H9 (cell line): ENCODE measurements around the gene ABHD12. TPM values are rescaled to one million over a fixed set of nuclear protein-coding genes. Genes with fewer than 3 reads are reported as not detected.

Source experiments
- DNase-seq: peaks from one replicate; pipeline ENCODE4 v3.0.0-alpha.2; 2017
- H2AFZ ChIP-seq: one replicate; pipeline ENCODE4 v1.6.1; 2013; ENCODE audit warnings: mild to moderate bottlenecking, low read length, control low read depth, moderate library complexity
- H2AK5ac ChIP-seq: 2 replicates; pipeline ENCODE4 v1.6.1; 2013; ENCODE audit warnings: low read length, control low read depth, mixed read lengths; ENCODE audit not compliant: insufficient read length
- H2BK120ac ChIP-seq: one replicate; pipeline ENCODE4 v1.6.1; 2013; ENCODE audit warnings: low read depth, mild to moderate bottlenecking, low read length, control low read depth, inconsistent platforms; ENCODE audit not compliant: poor library complexity, severe bottlenecking
- H2BK12ac ChIP-seq: 2 replicates; pipeline ENCODE4 v1.6.1; 2013; ENCODE audit warnings: low read length, control low read depth, mixed read lengths, low read depth; ENCODE audit not compliant: insufficient read length
- H2BK15ac ChIP-seq: 2 replicates; pipeline ENCODE4 v1.6.1; 2013; ENCODE audit warnings: low read depth, low read length, control low read depth
- H2BK20ac ChIP-seq: one replicate; pipeline ENCODE4 v1.6.1; 2013; ENCODE audit warnings: low read depth, mild to moderate bottlenecking, low read length, control low read depth, inconsistent platforms; ENCODE audit not compliant: poor library complexity, severe bottlenecking
- H2BK5ac ChIP-seq: 2 replicates; pipeline ENCODE4 v1.6.1; 2013; ENCODE audit warnings: low read length, control low read depth, mixed read lengths; ENCODE audit not compliant: insufficient read length
- H3K14ac ChIP-seq: 2 replicates; pipeline ENCODE4 v1.6.1; 2013; ENCODE audit warnings: low read length, control low read depth; ENCODE audit not compliant: insufficient read depth
- H3K18ac ChIP-seq: 2 replicates; pipeline ENCODE4 v1.6.1; 2013; ENCODE audit warnings: low read depth, mild to moderate bottlenecking, mixed read lengths, low read length, control low read depth; ENCODE audit not compliant: insufficient read length
- H3K23ac ChIP-seq: 2 replicates; pipeline ENCODE4 v1.6.1; 2013; ENCODE audit warnings: low read length, control low read depth, mixed read lengths, low read depth; ENCODE audit not compliant: insufficient read length
- H3K23me2 ChIP-seq: 2 replicates; pipeline ENCODE4 v1.6.1; 2013; ENCODE audit warnings: low read depth, mild to moderate bottlenecking, mixed read lengths, low read length, control low read depth; ENCODE audit not compliant: insufficient read length, poor library complexity, severe bottlenecking
- H3K27ac ChIP-seq: 2 replicates; pipeline ENCODE4 v1.5.1; 2013; ENCODE audit warnings: low read length, control low read depth, mixed read lengths, low read depth; ENCODE audit not compliant: insufficient read length
- H3K27me3 ChIP-seq: 2 replicates; pipeline ENCODE4 v1.6.1; 2013; ENCODE audit warnings: low read length, control low read depth, inconsistent platforms; ENCODE audit not compliant: insufficient read depth
- H3K4ac ChIP-seq: 2 replicates; pipeline ENCODE4 v1.6.1; 2013; ENCODE audit warnings: low read depth, mild to moderate bottlenecking, control low read depth, inconsistent platforms, low read length, moderate library complexity
- H3K4me1 ChIP-seq: 2 replicates; pipeline ENCODE4 v1.6.1; 2013; ENCODE audit warnings: low read length, control low read depth, inconsistent platforms; ENCODE audit not compliant: insufficient read depth
- H3K4me2 ChIP-seq: 2 replicates; pipeline ENCODE4 v1.6.1; 2013; ENCODE audit warnings: low read length, control low read depth, mixed read lengths; ENCODE audit not compliant: insufficient read length, insufficient read depth
- H3K56ac ChIP-seq: 2 replicates; pipeline ENCODE4 v1.6.1; 2013; ENCODE audit warnings: low read depth, mild to moderate bottlenecking, mixed read lengths, low read length, control low read depth; ENCODE audit not compliant: insufficient read length
- H3K79me1 ChIP-seq: 2 replicates; pipeline ENCODE4 v1.6.1; 2013; ENCODE audit warnings: low read depth, mild to moderate bottlenecking, moderate library complexity, low read length, control low read depth, inconsistent platforms; ENCODE audit not compliant: insufficient read depth, poor library complexity, severe bottlenecking
- H3K79me2 ChIP-seq: 2 replicates; pipeline ENCODE4 v1.6.1; 2013; ENCODE audit warnings: low read length, control low read depth, inconsistent platforms; ENCODE audit not compliant: insufficient read depth
- H3K9ac ChIP-seq: 2 replicates; pipeline ENCODE4 v1.6.1; 2013; ENCODE audit warnings: low read length, control low read depth, mixed read lengths; ENCODE audit not compliant: insufficient read length; ENCODE audit errors: extremely low read depth
- H3K9me3 ChIP-seq: one replicate; pipeline ENCODE4 v1.6.1; 2013; ENCODE audit warnings: low read depth, low read length, inconsistent platforms; ENCODE audit not compliant: control insufficient read depth
- H3T11ph ChIP-seq: one replicate; pipeline ENCODE4 v1.6.1; 2013; ENCODE audit warnings: mild to moderate bottlenecking, low read length, control low read depth, inconsistent platforms
- H4K20me1 ChIP-seq: one replicate; pipeline ENCODE4 v1.6.1; 2013; ENCODE audit not compliant: control insufficient read depth, insufficient read length, insufficient read depth
- H4K5ac ChIP-seq: 2 replicates; pipeline ENCODE4 v1.6.1; 2013; ENCODE audit warnings: low read depth, mild to moderate bottlenecking, mixed read lengths, low read length, control low read depth; ENCODE audit not compliant: insufficient read length
- H4K8ac ChIP-seq: replicated peaks from 2 replicates; pipeline ENCODE4 v1.6.1; 2013; ENCODE audit warnings: low read length, control low read depth, mixed read lengths, low read depth; ENCODE audit not compliant: insufficient read length
- H4K91ac ChIP-seq: 2 replicates; pipeline ENCODE4 v1.6.1; 2013; ENCODE audit warnings: low read depth, mild to moderate bottlenecking, moderate library complexity, mixed read lengths, low read length, control low read depth; ENCODE audit not compliant: insufficient read length
- H3K27ac Mint-ChIP-seq, 3 experiments: 2 replicates in 2 of 3; 3 replicates in 1 of 3; pipeline ENCODE4 v1.8.0; 2020 to 2021; ENCODE audit warnings: mixed read lengths in 3 of 3, mild to moderate bottlenecking in 1 of 3, moderate library complexity in 1 of 3
- H3K27me3 Mint-ChIP-seq: 2 replicates; pipeline ENCODE4 v1.8.0; 2021; ENCODE audit warnings: low read depth, mild to moderate bottlenecking, moderate library complexity, mixed read lengths
- H3K36me3 Mint-ChIP-seq, 3 experiments: 2 replicates in 2 of 3; 3 replicates in 1 of 3; pipeline ENCODE4 v1.8.0; 2020 to 2021; ENCODE audit warnings: low read depth in 3 of 3, mixed read lengths in 3 of 3; ENCODE audit not compliant: insufficient read depth in 1 of 3
- H3K4me1 Mint-ChIP-seq, 2 experiments: 2 replicates each; pipeline ENCODE4 v1.8.0; 2020; ENCODE audit warnings: mixed read lengths in 2 of 2
- H3K4me3 Mint-ChIP-seq, 2 experiments: 2 replicates in 1 of 2; 3 replicates in 1 of 2; pipeline ENCODE4 v1.8.0; 2020 to 2021; ENCODE audit warnings: mild to moderate bottlenecking in 2 of 2, mixed read lengths in 2 of 2, moderate library complexity in 1 of 2
- H3K9me3 Mint-ChIP-seq, 2 experiments: 2 replicates in 1 of 2; 3 replicates in 1 of 2; pipeline ENCODE4 v1.8.0; 2020; ENCODE audit warnings: mild to moderate bottlenecking in 2 of 2, mixed read lengths in 2 of 2, moderate library complexity in 1 of 2
- WGBS: extraction: QIAGEN DNeasy Blood & Tissue Kit; methylation state at CpG from one replicate; pipeline ENCODE4 v1.1.7; 2013; ENCODE audit warnings: missing lambda C conversion rate, low lambda C conversion rate, mixed read lengths; ENCODE audit not compliant: insufficient read length; ENCODE audit errors: extremely low coverage; 5-methylcytosine and 5-hydroxymethylcytosine counted together
- total RNA-seq: library from RNA; stranded (reverse); gene quantifications from 2 replicates; pipeline ENCODE4 v1.2.1, GENCODE V29; 2021
- TF ChIP-seq, protein P1 (sequence below): fragments of 200-600 bp; sonication (generic); conservative IDR thresholded peaks from 3 replicates; pipeline ENCODE4 v1.8.0; 2021; ENCODE audit warnings: antibody characterized with exemption, mild to moderate bottlenecking

ABHD12 gene
- total RNA-seq, 1 experiment from 2014 or later, result 54.4 TPM

DNA sequence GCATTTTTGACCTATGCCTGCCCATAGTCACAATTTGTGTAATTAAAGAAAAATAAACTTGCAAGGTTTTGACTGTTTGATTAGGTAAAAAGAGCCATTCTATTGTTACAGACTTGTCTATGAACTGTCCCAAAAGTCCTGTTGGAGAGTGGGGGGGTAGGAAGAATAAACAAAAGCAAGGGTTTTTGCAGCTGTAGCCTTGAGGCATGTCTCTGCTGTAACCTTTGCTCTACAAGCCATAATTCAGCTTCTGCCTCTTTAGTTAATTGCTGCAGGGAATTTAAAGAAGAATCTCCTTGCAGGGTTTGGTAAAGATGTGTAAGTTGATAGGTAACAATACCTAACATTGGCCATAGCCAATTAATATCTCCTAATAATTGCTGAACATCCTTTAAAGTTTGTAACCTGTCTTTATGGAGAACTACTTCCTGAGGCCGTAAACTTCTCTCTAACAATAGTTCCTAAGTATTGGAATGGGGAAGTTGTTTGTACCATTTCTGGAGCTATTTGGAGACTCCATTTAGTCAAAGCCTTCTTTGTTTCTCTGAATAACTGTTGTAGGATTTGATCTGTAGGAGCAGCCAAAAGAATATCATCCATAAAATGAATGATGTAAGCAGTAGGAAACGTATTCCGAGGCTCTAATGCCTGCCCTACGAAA lies 7.9 kb upstream of the ABHD12 start:
- Histone ChIP-seq H3K14ac (no peak overlapping the region), H3K4me2 (no peak overlapping the region), H3K27ac (no peak overlapping the region), H3K4ac (no peak overlapping the region), H3K56ac (no peak overlapping the region), H4K91ac (no peak overlapping the region), H4K5ac (no peak overlapping the region), H3K9me3 (peaks cover 15% of the 10 kb centered on the region), H2AK5ac (no peak overlapping the region), H3K9ac (no peak overlapping the region), H3K4me1 (no peaks in the 10 kb centered on the region), H3K79me2 (no peaks in the 10 kb centered on the region), H2BK5ac (no peak overlapping the region), H3K18ac (no peak overlapping the region), H3T11ph (no peak overlapping the region), H2BK20ac (no peak overlapping the region), H2BK15ac (no peak overlapping the region), H4K20me1 (no peaks in the 10 kb centered on the region), H4K8ac (no peak overlapping the region), H3K23me2 (no peaks in the 10 kb centered on the region), H2AFZ (no peak overlapping the region), H3K23ac (no peak overlapping the region), H3K79me1 (no peaks in the 10 kb centered on the region), H3K27me3 (no peaks in the 10 kb centered on the region), H2BK120ac (no peak overlapping the region), H2BK12ac (no peak overlapping the region)
- peaks cover 5 to 10% of the 10 kb centered on the region in 2 experiments; a peak in 3 of 4 replicates for H3K4me1 Mint-ChIP-seq
- peaks cover 10% of the 10 kb centered on the region for H3K27me3 Mint-ChIP-seq
- DNase-seq, result no peak
- H3K36me3 Mint-ChIP-seq, result peaks cover 5 to 21% (median 12%) of the 10 kb centered on the region in 3 experiments; a peak in 6 of 7 replicates
- peaks cover 21 to 22% of the 10 kb centered on the region in 2 experiments for H3K9me3 Mint-ChIP-seq
- H3K27ac Mint-ChIP-seq, result no peak overlapping the region
- no peak overlapping the region for H3K4me3 Mint-ChIP-seq
- WGBS, result no CpG with 5 or more reads among the region's 4 CpGs
- TF ChIP-seq, protein P1, sequence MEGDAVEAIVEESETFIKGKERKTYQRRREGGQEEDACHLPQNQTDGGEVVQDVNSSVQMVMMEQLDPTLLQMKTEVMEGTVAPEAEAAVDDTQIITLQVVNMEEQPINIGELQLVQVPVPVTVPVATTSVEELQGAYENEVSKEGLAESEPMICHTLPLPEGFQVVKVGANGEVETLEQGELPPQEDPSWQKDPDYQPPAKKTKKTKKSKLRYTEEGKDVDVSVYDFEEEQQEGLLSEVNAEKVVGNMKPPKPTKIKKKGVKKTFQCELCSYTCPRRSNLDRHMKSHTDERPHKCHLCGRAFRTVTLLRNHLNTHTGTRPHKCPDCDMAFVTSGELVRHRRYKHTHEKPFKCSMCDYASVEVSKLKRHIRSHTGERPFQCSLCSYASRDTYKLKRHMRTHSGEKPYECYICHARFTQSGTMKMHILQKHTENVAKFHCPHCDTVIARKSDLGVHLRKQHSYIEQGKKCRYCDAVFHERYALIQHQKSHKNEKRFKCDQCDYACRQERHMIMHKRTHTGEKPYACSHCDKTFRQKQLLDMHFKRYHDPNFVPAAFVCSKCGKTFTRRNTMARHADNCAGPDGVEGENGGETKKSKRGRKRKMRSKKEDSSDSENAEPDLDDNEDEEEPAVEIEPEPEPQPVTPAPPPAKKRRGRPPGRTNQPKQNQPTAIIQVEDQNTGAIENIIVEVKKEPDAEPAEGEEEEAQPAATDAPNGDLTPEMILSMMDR, result no peak
